Right lobe of liver (tissue), 4 donors: ENCODE measurements around the gene PIEZO2.
A peak's percentile ranks its signal among the peaks of the same experiment; 100 is the strongest.

Source experiments
- POLR2A ChIP-seq: fragments of 450-650 bp; IDR thresholded peaks from one replicate; pipeline ENCODE4 v1.6.1; 2017; ENCODE audit warnings: antibody characterized with exemption, mild to moderate bottlenecking
- TF ChIP-seq, protein P1 (sequence below), 4 donors: fragments of 200-600 bp in 3 of 4; fragments of 450-650 bp in 1 of 4; IDR thresholded peaks; one replicate each; pipeline versions ENCODE4 v1.5.1 to v1.8.0; 2016 to 2022; ENCODE audit warnings: antibody characterized with exemption in 4 of 4, mild to moderate bottlenecking in 2 of 4
- donor health status: DM: no; HTN: no; CAD: no.
- donor health status: DM: no; HTN: no; CAD: no.
- donor health status: DM: no; HTN: yes; CAD: no.

- TF ChIP-seq, protein P1, sequence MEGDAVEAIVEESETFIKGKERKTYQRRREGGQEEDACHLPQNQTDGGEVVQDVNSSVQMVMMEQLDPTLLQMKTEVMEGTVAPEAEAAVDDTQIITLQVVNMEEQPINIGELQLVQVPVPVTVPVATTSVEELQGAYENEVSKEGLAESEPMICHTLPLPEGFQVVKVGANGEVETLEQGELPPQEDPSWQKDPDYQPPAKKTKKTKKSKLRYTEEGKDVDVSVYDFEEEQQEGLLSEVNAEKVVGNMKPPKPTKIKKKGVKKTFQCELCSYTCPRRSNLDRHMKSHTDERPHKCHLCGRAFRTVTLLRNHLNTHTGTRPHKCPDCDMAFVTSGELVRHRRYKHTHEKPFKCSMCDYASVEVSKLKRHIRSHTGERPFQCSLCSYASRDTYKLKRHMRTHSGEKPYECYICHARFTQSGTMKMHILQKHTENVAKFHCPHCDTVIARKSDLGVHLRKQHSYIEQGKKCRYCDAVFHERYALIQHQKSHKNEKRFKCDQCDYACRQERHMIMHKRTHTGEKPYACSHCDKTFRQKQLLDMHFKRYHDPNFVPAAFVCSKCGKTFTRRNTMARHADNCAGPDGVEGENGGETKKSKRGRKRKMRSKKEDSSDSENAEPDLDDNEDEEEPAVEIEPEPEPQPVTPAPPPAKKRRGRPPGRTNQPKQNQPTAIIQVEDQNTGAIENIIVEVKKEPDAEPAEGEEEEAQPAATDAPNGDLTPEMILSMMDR (IDR thresholded peaks at IDR 0.05) = peak in 1 of 4 donors; percentile 11
- TF ChIP-seq POLR2A = peak; percentile 78
Observed at GRCh38 chr18:11149441-11150270, at the start of gene PIEZO2.
